Measurements from ENCODE around the gene AGTRAP.

Gene AGTRAP

DNA sequence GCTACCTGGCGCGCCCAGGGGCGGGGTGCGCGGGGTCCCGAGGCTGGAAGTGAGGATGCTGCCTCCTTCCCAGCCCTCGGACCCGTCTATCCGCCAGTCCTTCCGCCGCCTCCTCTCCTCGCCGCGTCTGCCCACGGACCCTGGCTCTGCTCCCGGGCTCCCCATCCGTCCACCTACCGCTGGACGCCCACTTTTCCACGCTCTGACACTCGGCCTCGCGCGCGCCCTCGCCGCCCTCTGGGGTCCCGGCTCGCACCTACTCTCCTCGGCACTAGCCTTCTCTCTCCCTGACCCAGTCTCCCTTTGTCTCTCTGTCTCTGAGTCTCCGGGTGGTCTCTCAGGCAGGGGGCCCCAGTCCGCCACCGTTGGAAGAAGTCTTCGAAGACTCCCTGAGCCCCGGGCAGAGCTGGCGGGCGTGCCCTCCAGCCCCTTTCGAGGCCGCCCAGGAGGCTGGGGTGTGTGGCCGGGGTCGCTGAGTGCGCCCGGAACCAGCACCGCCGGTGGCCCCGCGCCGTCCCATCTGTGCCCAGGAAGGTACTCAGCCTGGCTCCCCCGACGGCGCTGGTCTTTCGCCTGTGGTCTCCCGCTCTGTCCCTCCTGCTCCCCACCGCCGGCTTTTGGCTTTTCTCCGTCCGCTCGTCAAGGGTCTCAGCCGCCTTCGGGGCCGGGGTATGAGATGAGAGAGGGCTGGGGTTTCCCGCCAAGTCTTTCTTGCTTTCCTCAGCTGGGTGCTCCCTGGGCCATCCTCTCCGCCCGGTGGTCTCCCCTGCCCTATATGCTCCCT lies 43.8 kb upstream of the AGTRAP start:
- no peak overlapping the region for H3K27ac ChIP-seq
- TF ChIP-seq, protein P1, sequence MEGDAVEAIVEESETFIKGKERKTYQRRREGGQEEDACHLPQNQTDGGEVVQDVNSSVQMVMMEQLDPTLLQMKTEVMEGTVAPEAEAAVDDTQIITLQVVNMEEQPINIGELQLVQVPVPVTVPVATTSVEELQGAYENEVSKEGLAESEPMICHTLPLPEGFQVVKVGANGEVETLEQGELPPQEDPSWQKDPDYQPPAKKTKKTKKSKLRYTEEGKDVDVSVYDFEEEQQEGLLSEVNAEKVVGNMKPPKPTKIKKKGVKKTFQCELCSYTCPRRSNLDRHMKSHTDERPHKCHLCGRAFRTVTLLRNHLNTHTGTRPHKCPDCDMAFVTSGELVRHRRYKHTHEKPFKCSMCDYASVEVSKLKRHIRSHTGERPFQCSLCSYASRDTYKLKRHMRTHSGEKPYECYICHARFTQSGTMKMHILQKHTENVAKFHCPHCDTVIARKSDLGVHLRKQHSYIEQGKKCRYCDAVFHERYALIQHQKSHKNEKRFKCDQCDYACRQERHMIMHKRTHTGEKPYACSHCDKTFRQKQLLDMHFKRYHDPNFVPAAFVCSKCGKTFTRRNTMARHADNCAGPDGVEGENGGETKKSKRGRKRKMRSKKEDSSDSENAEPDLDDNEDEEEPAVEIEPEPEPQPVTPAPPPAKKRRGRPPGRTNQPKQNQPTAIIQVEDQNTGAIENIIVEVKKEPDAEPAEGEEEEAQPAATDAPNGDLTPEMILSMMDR (IDR thresholded peaks at IDR 0.05) = no peak
- H3K27me3 ChIP-seq = peaks cover 84% of the 10 kb centered on the region
- no peaks in the 10 kb centered on the region for H3K36me3 ChIP-seq
- no peak overlapping the region for H3K4me3 ChIP-seq (ENCODE audit: low read depth in 1 of 2, low read length in 1 of 2)
- H3K9me3 ChIP-seq = no peaks in the 10 kb centered on the region
- H3K4me1 ChIP-seq (ENCODE audit: control insufficient read depth in 1 of 2, insufficient read depth in 1 of 2, low read depth in 1 of 2, low read length in 1 of 2) = peaks cover 0 to 15% of the 10 kb centered on the region in 2 experiments

- H3K9me3 ChIP-seq = no peaks in the 10 kb centered on the region
- H3K27me3 ChIP-seq = peaks cover 84% of the 10 kb centered on the region
- H3K4me3 ChIP-seq (ENCODE audit: low read depth in 1 of 2, low read length in 1 of 2) = no peak overlapping the region
- no peak overlapping the region for H3K27ac ChIP-seq
- TF ChIP-seq, protein P1 (IDR thresholded peaks at IDR 0.05) = no peak
- H3K36me3 ChIP-seq = no peaks in the 10 kb centered on the region
- peaks cover 0 to 15% of the 10 kb centered on the region in 2 experiments for H3K4me1 ChIP-seq (ENCODE audit: control insufficient read depth in 1 of 2, insufficient read depth in 1 of 2, low read depth in 1 of 2, low read length in 1 of 2)
Measured at GRCh38 chr1:11693024-11693590, 42.8 kb upstream of the AGTRAP start.

GRCh38 chr1:11693917-11694316 lies 42.0 kb upstream of the AGTRAP start:
- peaks cover 0 to 15% of the 10 kb centered on the region in 2 experiments for H3K4me1 ChIP-seq (ENCODE audit: control insufficient read depth in 1 of 2, insufficient read depth in 1 of 2, low read depth in 1 of 2, low read length in 1 of 2)
- peaks cover 84% of the 10 kb centered on the region for H3K27me3 ChIP-seq
- H3K27ac ChIP-seq = no peak overlapping the region
- TF ChIP-seq, protein P1 (IDR thresholded peaks at IDR 0.05) = no peak
- H3K9me3 ChIP-seq = no peaks in the 10 kb centered on the region
- H3K4me3 ChIP-seq (ENCODE audit: low read depth in 1 of 2, low read length in 1 of 2) = no peak overlapping the region
- no peaks in the 10 kb centered on the region for H3K36me3 ChIP-seq

DNA sequence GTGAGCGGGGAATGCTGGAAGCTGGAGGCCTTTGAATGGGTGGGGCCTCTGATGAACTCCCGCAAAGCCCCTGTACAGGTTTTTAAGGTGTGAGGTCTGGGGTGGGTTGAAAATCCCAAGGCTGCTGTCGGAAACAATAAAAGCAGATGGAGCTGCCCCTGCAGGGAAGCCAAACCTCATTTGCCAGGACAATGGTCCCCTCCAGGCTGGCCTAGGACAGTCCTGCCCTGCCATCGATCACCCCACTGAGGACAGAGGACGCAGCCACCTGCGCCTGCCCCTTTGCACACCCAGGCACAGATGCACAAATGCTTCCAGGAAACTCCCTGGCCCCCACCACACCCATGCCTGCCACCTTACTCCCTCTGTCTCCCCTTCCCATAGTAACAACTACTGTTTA lies 40.1 kb upstream of the AGTRAP start:
- H3K27ac ChIP-seq = no peak overlapping the region
- H3K9me3 ChIP-seq = no peaks in the 10 kb centered on the region
- H3K27me3 ChIP-seq = peaks cover 84% of the 10 kb centered on the region
- no peak overlapping the region for H3K4me3 ChIP-seq (ENCODE audit: low read depth in 1 of 2, low read length in 1 of 2)
- peaks cover 0 to 10% of the 10 kb centered on the region in 2 experiments for H3K4me1 ChIP-seq (ENCODE audit: control insufficient read depth in 1 of 2, insufficient read depth in 1 of 2, low read depth in 1 of 2, low read length in 1 of 2)
- TF ChIP-seq, protein P1 (IDR thresholded peaks at IDR 0.05) = no peak
- no peaks in the 10 kb centered on the region for H3K36me3 ChIP-seq

GRCh38 chr1:11697188-11697892 lies 38.6 kb upstream of the AGTRAP start:
- TF ChIP-seq, protein P1 (IDR thresholded peaks at IDR 0.05) = no peak
- no peaks in the 10 kb centered on the region for H3K9me3 ChIP-seq
- H3K27ac ChIP-seq = no peak overlapping the region
- H3K36me3 ChIP-seq = no peaks in the 10 kb centered on the region
- H3K27me3 ChIP-seq = peaks cover 84% of the 10 kb centered on the region
- H3K4me1 ChIP-seq (ENCODE audit: control insufficient read depth in 1 of 2, insufficient read depth in 1 of 2, low read depth in 1 of 2, low read length in 1 of 2) = no peaks in the 10 kb centered on the region
- H3K4me3 ChIP-seq (ENCODE audit: low read depth in 1 of 2, low read length in 1 of 2) = no peak overlapping the region
